ENCODE data around the gene LPXN.

Gene LPXN

DNA sequence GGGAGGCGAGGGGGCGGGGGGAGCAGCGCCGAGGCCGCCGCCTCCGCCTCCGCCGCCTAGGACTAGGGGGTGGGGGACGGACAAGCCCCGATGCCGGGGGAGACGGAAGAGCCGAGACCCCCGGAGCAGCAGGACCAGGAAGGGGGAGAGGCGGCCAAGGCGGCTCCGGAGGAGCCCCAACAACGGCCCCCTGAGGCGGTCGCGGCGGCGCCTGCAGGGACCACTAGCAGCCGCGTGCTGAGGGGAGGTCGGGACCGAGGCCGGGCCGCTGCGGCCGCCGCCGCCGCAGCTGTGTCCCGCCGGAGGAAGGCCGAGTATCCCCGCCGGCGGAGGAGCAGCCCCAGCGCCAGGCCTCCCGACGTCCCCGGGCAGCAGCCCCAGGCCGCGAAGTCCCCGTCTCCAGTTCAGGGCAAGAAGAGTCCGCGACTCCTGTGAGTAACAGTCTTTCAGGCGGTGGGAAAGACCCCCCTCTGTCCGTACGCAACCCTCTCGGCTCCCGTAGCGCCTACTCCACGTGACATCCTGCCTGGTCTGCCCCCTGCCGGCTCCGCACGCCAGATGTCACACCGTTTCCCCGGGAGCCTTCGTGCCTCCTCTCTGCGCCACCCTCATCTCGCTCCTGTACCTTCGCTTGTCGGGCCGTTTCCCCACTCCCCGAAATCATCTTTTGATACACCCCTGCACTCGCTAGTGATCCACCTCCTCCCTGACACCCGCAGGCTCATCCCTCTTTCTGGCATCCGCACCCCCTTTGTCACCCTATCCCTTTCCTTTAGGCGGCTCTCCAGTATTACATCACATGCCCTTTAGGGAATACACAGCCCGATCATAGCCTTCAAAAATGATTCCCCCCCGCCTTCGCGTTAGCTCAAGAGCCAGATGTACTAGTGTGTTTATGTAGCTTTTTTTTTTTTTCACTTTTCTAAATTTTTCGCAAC lies 3.8 kb upstream of the LPXN start:
- Histone ChIP-seq H2BK12ac (ENCODE audit: low read length in 2 of 2) (peak overlapping the region in 1 of 2 experiments; percentile 42), H3K27me3 (ENCODE audit: control insufficient read depth in 1 of 2, insufficient read depth in 1 of 2, low read length in 2 of 2) (no peaks in the 10 kb centered on the region), H2BK5ac (ENCODE audit: low read depth, low read length, poor library complexity, severe bottlenecking) (peak overlapping the region; percentile 100), H3K36me3 (ENCODE audit: control insufficient read depth in 1 of 2, insufficient read depth in 2 of 2, low read depth in 1 of 2, low read length in 2 of 2) (peaks cover 0 to 6% of the 10 kb centered on the region in 2 experiments), H4K8ac (ENCODE audit: low read length) (peak overlapping the region; percentile 78), H2AK5ac (ENCODE audit: low read length, severe bottlenecking) (peak overlapping the region; percentile 29), H2BK120ac (ENCODE audit: low read depth, low read length) (peak overlapping the region; percentile 99), H3K23ac (ENCODE audit: low read length in 2 of 2) (peak overlapping the region in 1 of 2 experiments; percentile 100), H3K27ac (ENCODE audit: low read length, poor library complexity, severe bottlenecking) (peak overlapping the region; percentile 90), H3K79me1 (replicated peaks; ENCODE audit: low read length, poor library complexity, severe bottlenecking) (peaks cover 2% of the 10 kb centered on the region), H3K18ac (ENCODE audit: low read depth in 1 of 2, low read length in 2 of 2) (peak overlapping the region; percentile 85 to 88), H3K14ac (ENCODE audit: low read length in 2 of 2) (peak overlapping the region; percentile 97 to 99), H3K4me1 (ENCODE audit: control insufficient read depth, insufficient read depth, low read depth, low read length) (peaks cover 8% of the 10 kb centered on the region), H3K9me3 (ENCODE audit: control insufficient read depth, low read length) (no peaks in the 10 kb centered on the region), H3K4me2 (ENCODE audit: low read length, poor library complexity, severe bottlenecking) (peak overlapping the region; percentile 29), H2BK15ac (ENCODE audit: low read depth, poor library complexity, severe bottlenecking) (peak overlapping the region; percentile 99), H3K4ac (ENCODE audit: low read depth in 1 of 2, low read length in 2 of 2) (peak overlapping the region; percentile 93 to 99), H3K9ac (ENCODE audit: low read length) (peak overlapping the region; percentile 97), H4K91ac (ENCODE audit: low read length) (peak overlapping the region; percentile 97), H3K4me3 (ENCODE audit: insufficient read depth in 1 of 2, low read depth in 1 of 2, low read length in 2 of 2) (peak overlapping the region; percentile 90 to 98), H2AFZ (ENCODE audit: low read depth, low read length) (peak overlapping the region; percentile 46)
- DNase-seq: peak; percentile 95
- WGBS: 1% methylated on average over 64 of the region's 78 CpGs

DNA sequence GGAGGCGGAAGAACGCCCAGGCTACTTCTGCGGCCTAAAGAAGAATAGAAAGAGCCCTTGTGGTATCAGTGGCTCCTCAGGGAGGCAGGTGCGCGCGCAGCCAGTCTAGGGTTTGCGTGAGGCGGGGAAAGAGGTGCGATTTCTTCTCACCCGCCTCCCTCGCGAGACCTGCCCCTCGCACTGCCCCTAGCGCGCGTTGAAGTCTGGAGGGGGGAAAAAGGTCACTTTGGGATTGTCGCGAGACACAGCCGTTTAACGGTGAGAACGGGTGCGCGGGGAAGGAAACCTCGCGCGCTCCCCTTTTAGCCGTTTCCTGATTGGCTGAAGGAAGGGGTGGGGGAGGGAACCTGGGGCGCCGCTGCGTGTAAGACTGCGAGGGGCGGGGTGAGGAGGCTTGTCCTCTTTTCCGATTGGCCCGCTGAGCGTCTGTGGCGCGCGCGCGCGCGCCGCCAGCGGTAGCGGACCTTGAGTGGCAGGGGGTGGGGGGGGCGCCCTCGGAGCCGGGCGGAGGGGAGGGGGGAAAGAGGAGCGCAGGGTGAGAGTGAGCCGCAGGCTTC lies 3.1 kb upstream of the LPXN start, which contains the start of gene ZFP91:
Gene ZFP91, plus strand, starts transcription at position 429 of the 557 bp plus-strand sequence. CDS start 219 bp downstream, outside the sequence.
- peak within 1 kb of the TSS; percentile 99 for H2BK120ac ChIP-seq (ENCODE audit: low read depth, low read length)
- H2AFZ ChIP-seq (ENCODE audit: low read depth, low read length): peak within 1 kb of the TSS; percentile 46
- peak within 1 kb of the TSS; percentile 99 for H4K91ac ChIP-seq (ENCODE audit: low read length)
- H4K8ac ChIP-seq (ENCODE audit: low read length): peak within 1 kb of the TSS; percentile 99
- H2BK12ac ChIP-seq (ENCODE audit: low read length in 2 of 2): peak within 1 kb of the TSS; percentile 63 to 86
- H3K4ac ChIP-seq (ENCODE audit: low read depth in 1 of 2, low read length in 2 of 2): peak within 1 kb of the TSS; percentile 99
- peak within 1 kb of the TSS; percentile 100 for H2BK5ac ChIP-seq (ENCODE audit: low read depth, low read length, poor library complexity, severe bottlenecking)
- peak within 1 kb of the TSS in 1 of 2 experiments; percentile 100 for H3K23ac ChIP-seq (ENCODE audit: low read length in 2 of 2)
- peaks cover 2% of the 10 kb centered on the region for H3K79me1 ChIP-seq (replicated peaks; ENCODE audit: low read length, poor library complexity, severe bottlenecking)
- peak; percentile 99 for DNase-seq
- H3K4me3 ChIP-seq (ENCODE audit: insufficient read depth in 1 of 2, low read depth in 1 of 2, low read length in 2 of 2): peak within 1 kb of the TSS; percentile 90 to 98
- under 1% methylated on average over 35 of the region's 51 CpGs for WGBS
- peak within 1 kb of the TSS; percentile 99 for H3K9ac ChIP-seq (ENCODE audit: low read length)
- H3K9me3 ChIP-seq (ENCODE audit: control insufficient read depth, low read length): no peaks in the 10 kb centered on the region
- no peaks in the 10 kb centered on the region for H3K27me3 ChIP-seq (ENCODE audit: control insufficient read depth in 1 of 2, insufficient read depth in 1 of 2, low read length in 2 of 2)
- H3K36me3 ChIP-seq (ENCODE audit: control insufficient read depth in 1 of 2, insufficient read depth in 2 of 2, low read depth in 1 of 2, low read length in 2 of 2): peaks cover 0 to 6% of the 10 kb centered on the region in 2 experiments
- H2AK5ac ChIP-seq (ENCODE audit: low read length, severe bottlenecking): peak within 1 kb of the TSS; percentile 61
- H3K18ac ChIP-seq (ENCODE audit: low read depth in 1 of 2, low read length in 2 of 2): peak within 1 kb of the TSS; percentile 93 to 99
- H3K27ac ChIP-seq (ENCODE audit: low read length, poor library complexity, severe bottlenecking): peak within 1 kb of the TSS; percentile 100
- H2BK15ac ChIP-seq (ENCODE audit: low read depth, poor library complexity, severe bottlenecking): peak within 1 kb of the TSS; percentile 99
- peaks cover 8% of the 10 kb centered on the region for H3K4me1 ChIP-seq (ENCODE audit: control insufficient read depth, insufficient read depth, low read depth, low read length)
- peak within 1 kb of the TSS; percentile 97 to 99 for H3K14ac ChIP-seq (ENCODE audit: low read length in 2 of 2)
- peak within 1 kb of the TSS; percentile 80 for H3K4me2 ChIP-seq (ENCODE audit: low read length, poor library complexity, severe bottlenecking)

DNA sequence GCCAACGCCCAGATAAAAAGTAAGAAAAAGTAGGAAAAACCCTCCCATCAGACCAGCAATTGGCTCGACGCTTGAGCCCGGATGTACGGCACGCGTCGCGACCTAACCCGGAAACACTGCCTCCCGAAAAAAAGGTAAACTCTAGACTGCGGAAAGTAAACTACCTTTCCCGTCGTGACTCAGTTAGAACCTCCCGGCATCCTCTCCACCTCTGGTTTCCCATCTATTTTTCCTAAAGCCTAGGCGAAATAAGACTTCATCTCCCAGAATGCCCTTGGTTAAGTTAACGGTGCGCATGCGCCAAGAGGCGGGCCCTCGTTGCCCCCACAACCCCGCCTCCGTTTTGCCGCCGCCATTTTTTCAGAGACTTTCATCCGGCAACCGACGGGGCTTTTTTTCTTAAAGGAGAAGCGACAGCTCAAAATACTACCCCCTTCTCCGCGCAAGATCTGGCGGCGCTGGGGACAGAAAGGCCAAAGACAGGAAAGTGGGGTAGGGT lies 2.5 kb upstream of the LPXN start:
- peak overlapping the region; percentile 99 for H2BK5ac ChIP-seq (ENCODE audit: low read depth, low read length, poor library complexity, severe bottlenecking)
- peak overlapping the region in 1 of 2 experiments; percentile 2 for H3K23ac ChIP-seq (ENCODE audit: low read length in 2 of 2)
- DNase-seq: peak; percentile 99
- H3K4ac ChIP-seq (ENCODE audit: low read depth in 1 of 2, low read length in 2 of 2): peak overlapping the region; percentile 64 to 99
- H3K4me2 ChIP-seq (ENCODE audit: low read length, poor library complexity, severe bottlenecking): peak overlapping the region; percentile 80
- H2AK5ac ChIP-seq (ENCODE audit: low read length, severe bottlenecking): peak overlapping the region; percentile 43
- peak overlapping the region; percentile 85 to 98 for H3K4me3 ChIP-seq (ENCODE audit: insufficient read depth in 1 of 2, low read depth in 1 of 2, low read length in 2 of 2)
- peak overlapping the region in 1 of 2 experiments; percentile 53 for H2BK12ac ChIP-seq (ENCODE audit: low read length in 2 of 2)
- under 1% methylated on average over 32 of the region's 33 CpGs for WGBS
- peaks cover 8% of the 10 kb centered on the region for H3K4me1 ChIP-seq (ENCODE audit: control insufficient read depth, insufficient read depth, low read depth, low read length)
- no peaks in the 10 kb centered on the region for H3K9me3 ChIP-seq (ENCODE audit: control insufficient read depth, low read length)
- H3K14ac ChIP-seq (ENCODE audit: low read length in 2 of 2): peak overlapping the region; percentile 6 to 70
- H2BK15ac ChIP-seq (ENCODE audit: low read depth, poor library complexity, severe bottlenecking): peak overlapping the region; percentile 93
- peaks cover 0 to 6% of the 10 kb centered on the region in 2 experiments for H3K36me3 ChIP-seq (ENCODE audit: control insufficient read depth in 1 of 2, insufficient read depth in 2 of 2, low read depth in 1 of 2, low read length in 2 of 2)
- peak overlapping the region; percentile 100 for H3K27ac ChIP-seq (ENCODE audit: low read length, poor library complexity, severe bottlenecking)
- peak overlapping the region; percentile 99 for H3K9ac ChIP-seq (ENCODE audit: low read length)
- peaks cover 2% of the 10 kb centered on the region for H3K79me1 ChIP-seq (replicated peaks; ENCODE audit: low read length, poor library complexity, severe bottlenecking)
- peak overlapping the region; percentile 20 for H2AFZ ChIP-seq (ENCODE audit: low read depth, low read length)
- H3K27me3 ChIP-seq (ENCODE audit: control insufficient read depth in 1 of 2, insufficient read depth in 1 of 2, low read length in 2 of 2): no peaks in the 10 kb centered on the region
- peak overlapping the region; percentile 93 to 99 for H3K18ac ChIP-seq (ENCODE audit: low read depth in 1 of 2, low read length in 2 of 2)
- H4K8ac ChIP-seq (ENCODE audit: low read length): peak overlapping the region; percentile 99
- peak overlapping the region; percentile 84 for H2BK120ac ChIP-seq (ENCODE audit: low read depth, low read length)
- H4K91ac ChIP-seq (ENCODE audit: low read length): peak overlapping the region; percentile 99
